CD4-positive, alpha-beta T cell (primary cell): Measurements from ENCODE around the gene NT5DC1. TPM values are rescaled to one million over a fixed set of nuclear protein-coding genes. Genes with fewer than 3 reads are reported as not detected.

ENCODE experiments used
- ATAC-seq: fragments of 200-7000 bp; cut with Tn5 transposase; one replicate; pipeline ENCODE4 v1.10.0; 2022; ENCODE audit warnings: mild to moderate bottlenecking; ENCODE audit not compliant: poor library complexity
- CTCF ChIA-PET: fragments of 350-600 bp; sonication (Branson Sonifier 250); formaldehyde crosslinking; loops from one replicate; lab custom pipeline; 2021; ENCODE audit warnings: antibody characterized with exemption, inconsistent platforms; lab: Charles Lee
- POLR2A ChIA-PET: fragments of 350-600 bp; sonication (Branson Sonifier 250); formaldehyde crosslinking; loops from one replicate; lab custom pipeline; 2021; ENCODE audit warnings: antibody characterized with exemption, inconsistent platforms; lab: Charles Lee
- DNase-seq, 14 experiments: peaks; one replicate each; pipeline ENCODE4 v3.0.0-alpha.2; 2013 to 2020; ENCODE audit warnings: mixed read lengths in 2 of 14
- H3K27ac ChIP-seq, 2 donors: one replicate each; pipeline versions ENCODE4 v1.5.1 to v1.7.0; 2013; ENCODE audit warnings: low read length in 2 of 2, low read depth in 1 of 2, mild to moderate bottlenecking in 1 of 2
- H3K27me3 ChIP-seq, 2 experiments: 1 replicate in 1 of 2; 2 replicates in 1 of 2; pipeline versions ENCODE4 v1.6.1 to v1.7.0; 2013; ENCODE audit warnings: low read length in 2 of 2, control low read depth in 1 of 2, mild to moderate bottlenecking in 1 of 2, moderate library complexity in 1 of 2; ENCODE audit not compliant: insufficient read depth in 2 of 2, control insufficient read depth in 1 of 2
- H3K36me3 ChIP-seq: one replicate; pipeline ENCODE4 v1.6.1; 2013; ENCODE audit warnings: low read length, control low read depth; ENCODE audit not compliant: insufficient read depth
- H3K4me1 ChIP-seq: one replicate; pipeline ENCODE4 v1.6.1; 2013; ENCODE audit warnings: low read length, control low read depth; ENCODE audit not compliant: insufficient read depth
- H3K4me3 ChIP-seq: one replicate; pipeline ENCODE4 v1.5.1; 2013; ENCODE audit warnings: mild to moderate bottlenecking, low read length, moderate library complexity
- H3K9me3 ChIP-seq, 2 experiments: 1 replicate in 1 of 2; 2 replicates in 1 of 2; pipeline versions ENCODE4 v1.6.1 to v1.7.0; 2013; ENCODE audit warnings: low read length in 2 of 2, mild to moderate bottlenecking in 2 of 2, control low read depth in 1 of 2, moderate library complexity in 1 of 2; ENCODE audit not compliant: control insufficient read depth in 1 of 2, insufficient read depth in 1 of 2
- H3K27ac Mint-ChIP-seq: one replicate; pipeline ENCODE4 v1.8.0; 2020; ENCODE audit warnings: mixed read lengths
- H3K27me3 Mint-ChIP-seq: one replicate; pipeline ENCODE4 v1.8.0; 2021; ENCODE audit warnings: mixed read lengths
- H3K36me3 Mint-ChIP-seq: one replicate; pipeline ENCODE4 v1.8.0; 2021; ENCODE audit warnings: low read depth, mixed read lengths
- H3K4me1 Mint-ChIP-seq: one replicate; pipeline ENCODE4 v1.8.0; 2021; ENCODE audit warnings: low read depth, mixed read lengths
- H3K4me3 Mint-ChIP-seq: one replicate; pipeline ENCODE4 v1.8.0; 2020; ENCODE audit warnings: mild to moderate bottlenecking, mixed read lengths
- H3K9me3 Mint-ChIP-seq: one replicate; pipeline ENCODE4 v1.8.0; 2020; ENCODE audit warnings: mixed read lengths
- intact Hi-C, 2 experiments: fragments of 100-400 bp; cut with DNase I in 1 of 2; cut with micrococcal nuclease in 1 of 2; formaldehyde crosslinking; loops; one replicate each; pipeline versions ENCODE4 v1.15.1 to v1.9.0; 2023 to 2025; cut with DNase I, micrococcal nuclease
- total RNA-seq, 174 experiments: library from RNA in 2 of 174; stranded (reverse) in 2 of 174; gene quantifications; one replicate each; pipeline ENCODE4 v1.2.3 and lab custom pipeline; 2021 to 2026
- TF ChIP-seq, protein P1 (sequence below): fragments of 200-600 bp; IDR thresholded peaks from one replicate; pipeline ENCODE4 v1.8.0; 2022; ENCODE audit warnings: antibody characterized with exemption, mild to moderate bottlenecking

NT5DC1 gene
- total RNA-seq, 2 experiments from 2014 or later, result 24.2 to 27.2 TPM

DNA sequence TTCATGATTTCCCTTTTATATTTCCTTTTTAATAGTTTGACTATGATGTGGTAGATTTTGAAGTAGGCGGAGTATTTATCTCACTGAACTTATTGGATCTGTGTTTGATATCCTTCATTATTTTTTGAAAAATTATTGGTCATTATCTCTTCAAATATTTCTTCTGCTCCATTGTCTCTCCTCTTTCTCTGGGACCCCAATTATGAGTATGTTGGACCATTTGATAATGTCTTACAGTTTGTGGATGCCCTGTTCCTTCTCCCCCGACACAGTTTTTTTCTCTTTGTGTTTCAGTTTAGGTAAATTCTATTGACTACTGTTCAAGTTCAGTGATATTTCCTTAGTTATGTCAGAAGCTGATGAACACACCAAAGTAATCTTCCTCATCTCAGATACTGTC, 74.7 kb downstream of the NT5DC1 start:
- DNase-seq (no peak), ATAC-seq (no peak)
- Histone ChIP-seq H3K27me3 (no peaks in the 10 kb centered on the region), H3K36me3 (peaks cover 10% of the 10 kb centered on the region), H3K4me1 (no peaks in the 10 kb centered on the region), H3K27ac (no peak overlapping the region), H3K4me3 (no peak overlapping the region), H3K9me3 (no peaks in the 10 kb centered on the region)
- Mint-ChIP-seq H3K27me3 (no peaks in the 10 kb centered on the region), H3K4me3 (no peak overlapping the region), H3K36me3 (peaks cover 52% of the 10 kb centered on the region), H3K4me1 (no peaks in the 10 kb centered on the region), H3K27ac (no peak overlapping the region), H3K9me3 (peaks cover 11% of the 10 kb centered on the region)
- intact Hi-C loops, result no loop called here
- TF ChIP-seq, protein P1, sequence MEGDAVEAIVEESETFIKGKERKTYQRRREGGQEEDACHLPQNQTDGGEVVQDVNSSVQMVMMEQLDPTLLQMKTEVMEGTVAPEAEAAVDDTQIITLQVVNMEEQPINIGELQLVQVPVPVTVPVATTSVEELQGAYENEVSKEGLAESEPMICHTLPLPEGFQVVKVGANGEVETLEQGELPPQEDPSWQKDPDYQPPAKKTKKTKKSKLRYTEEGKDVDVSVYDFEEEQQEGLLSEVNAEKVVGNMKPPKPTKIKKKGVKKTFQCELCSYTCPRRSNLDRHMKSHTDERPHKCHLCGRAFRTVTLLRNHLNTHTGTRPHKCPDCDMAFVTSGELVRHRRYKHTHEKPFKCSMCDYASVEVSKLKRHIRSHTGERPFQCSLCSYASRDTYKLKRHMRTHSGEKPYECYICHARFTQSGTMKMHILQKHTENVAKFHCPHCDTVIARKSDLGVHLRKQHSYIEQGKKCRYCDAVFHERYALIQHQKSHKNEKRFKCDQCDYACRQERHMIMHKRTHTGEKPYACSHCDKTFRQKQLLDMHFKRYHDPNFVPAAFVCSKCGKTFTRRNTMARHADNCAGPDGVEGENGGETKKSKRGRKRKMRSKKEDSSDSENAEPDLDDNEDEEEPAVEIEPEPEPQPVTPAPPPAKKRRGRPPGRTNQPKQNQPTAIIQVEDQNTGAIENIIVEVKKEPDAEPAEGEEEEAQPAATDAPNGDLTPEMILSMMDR, result no peak
- CTCF ChIA-PET, result no interaction called here
- POLR2A ChIA-PET, result no interaction called here

DNA sequence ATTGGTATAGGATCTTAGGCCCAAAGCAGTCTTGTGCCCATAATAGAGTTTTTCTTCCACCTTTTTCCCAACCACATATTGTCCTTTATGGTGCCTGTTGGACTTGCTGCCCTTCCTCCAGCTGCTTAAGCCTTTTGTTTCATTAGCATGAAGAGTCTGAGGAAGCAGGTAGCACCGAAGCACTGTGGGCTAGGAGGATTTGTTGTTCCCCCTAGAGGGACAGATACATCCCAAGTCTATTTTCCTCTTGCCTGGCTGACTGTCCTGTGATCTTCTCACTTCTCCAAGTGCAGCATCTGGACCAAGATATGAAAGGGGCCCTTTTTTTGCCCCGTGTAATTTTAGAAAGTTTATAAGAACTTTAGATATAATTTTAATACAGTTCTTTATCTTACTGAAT, 75.9 kb downstream of the NT5DC1 start:
- H3K27ac Mint-ChIP-seq, result no peak overlapping the region
- Histone ChIP-seq H3K4me1 (no peaks in the 10 kb centered on the region), H3K9me3 (no peaks in the 10 kb centered on the region), H3K36me3 (peaks cover 5% of the 10 kb centered on the region), H3K27me3 (no peaks in the 10 kb centered on the region), H3K4me3 (no peak overlapping the region), H3K27ac (no peak overlapping the region)
- H3K4me3 Mint-ChIP-seq, result no peak overlapping the region
- DNase-seq (no peak), ATAC-seq (no peak)
- peaks cover 44% of the 10 kb centered on the region for H3K36me3 Mint-ChIP-seq
- intact Hi-C loops, result no loop called here
- H3K9me3 Mint-ChIP-seq, result peaks cover 9% of the 10 kb centered on the region
- H3K27me3 Mint-ChIP-seq, result no peaks in the 10 kb centered on the region
- TF ChIP-seq, protein P1, result no peak
- POLR2A ChIA-PET, result no interaction called here
- no peaks in the 10 kb centered on the region for H3K4me1 Mint-ChIP-seq
- CTCF ChIA-PET, result no interaction called here

DNA sequence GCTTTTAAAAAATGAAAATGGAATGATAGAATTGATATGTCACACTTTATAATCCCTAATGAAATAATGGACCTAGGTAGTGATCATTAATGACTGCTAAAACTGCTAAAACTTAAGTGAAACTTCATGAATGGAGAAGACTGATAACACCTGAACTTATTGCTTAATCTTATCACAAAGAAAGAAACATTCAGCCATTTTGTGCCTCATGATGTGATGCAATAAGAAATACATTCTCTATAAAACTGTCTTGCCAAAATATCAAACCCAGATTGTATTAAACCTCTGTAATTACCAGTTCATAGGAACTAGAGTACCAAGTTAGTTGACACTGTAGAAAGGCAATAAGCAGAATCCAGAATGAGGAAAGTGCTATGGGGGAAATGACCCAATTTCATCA, 79.7 kb downstream of the NT5DC1 start:
- no peaks in the 10 kb centered on the region for H3K27me3 Mint-ChIP-seq
- H3K27ac Mint-ChIP-seq, result no peak overlapping the region
- H3K4me3 Mint-ChIP-seq, result no peak overlapping the region
- Histone ChIP-seq H3K4me3 (no peak overlapping the region), H3K27ac (no peak overlapping the region), H3K36me3 (peaks cover 2% of the 10 kb centered on the region), H3K4me1 (no peaks in the 10 kb centered on the region), H3K9me3 (no peaks in the 10 kb centered on the region), H3K27me3 (no peaks in the 10 kb centered on the region)
- peaks cover 23% of the 10 kb centered on the region for H3K4me1 Mint-ChIP-seq
- ChIA-PET CTCF (no interaction called here), POLR2A (no interaction called here)
- no peak for ATAC-seq
- intact Hi-C loops, result no loop called here
- peaks cover 6% of the 10 kb centered on the region for H3K9me3 Mint-ChIP-seq
- TF ChIP-seq, protein P1, result no peak
- DNase-seq, result no peak
- H3K36me3 Mint-ChIP-seq, result peaks cover 50% of the 10 kb centered on the region
